ENCODE measurements around the gene RASAL1.

Gene RASAL1

DNA sequence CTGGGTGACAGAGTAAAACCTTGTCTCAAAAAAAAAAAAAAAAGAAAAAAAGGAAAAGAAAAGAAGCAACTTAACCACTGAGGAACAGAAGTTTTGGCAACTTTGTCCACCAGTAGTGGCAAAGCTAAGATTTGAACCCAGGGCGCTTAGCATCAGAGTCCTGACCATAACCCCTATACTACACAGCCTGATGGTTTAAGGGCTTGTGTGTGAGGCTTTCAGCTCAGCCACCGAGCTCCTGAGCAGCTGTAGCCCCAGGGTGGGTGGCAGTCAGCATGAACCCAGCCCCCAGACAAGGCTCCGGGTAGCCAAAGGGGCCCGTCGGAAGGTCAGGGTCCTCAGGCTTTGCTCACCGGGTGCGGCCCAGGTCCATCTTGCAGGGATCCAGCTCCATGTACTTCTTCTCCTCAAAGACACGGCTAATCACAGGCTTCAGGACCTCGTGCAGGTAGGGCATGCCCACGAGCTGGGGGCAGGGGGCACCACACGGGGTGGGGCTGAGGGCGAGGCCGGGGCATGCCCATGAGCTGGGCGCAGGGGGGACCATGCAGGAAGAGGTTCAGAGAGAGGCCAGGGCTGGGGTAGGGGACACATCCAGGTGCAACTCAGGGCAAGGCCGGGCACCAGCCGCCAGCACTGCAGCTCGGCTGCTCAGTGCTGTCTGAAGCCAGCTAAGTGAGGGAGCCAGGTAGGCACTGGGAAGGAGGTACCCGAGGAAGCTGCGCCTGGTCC is 20.9 kb downstream of the RASAL1 start:
- DNase-seq (ENCODE audit: extremely low spot score): no peak
- ChIA-PET CTCF (no interaction called here), POLR2A (no interaction called here)
- TF ChIP-seq SP1 (IDR thresholded peaks at IDR 0.05): no peak
- no peak for TF ChIP-seq TARDBP (IDR thresholded peaks at IDR 0.05)
- TF ChIP-seq, protein P1, sequence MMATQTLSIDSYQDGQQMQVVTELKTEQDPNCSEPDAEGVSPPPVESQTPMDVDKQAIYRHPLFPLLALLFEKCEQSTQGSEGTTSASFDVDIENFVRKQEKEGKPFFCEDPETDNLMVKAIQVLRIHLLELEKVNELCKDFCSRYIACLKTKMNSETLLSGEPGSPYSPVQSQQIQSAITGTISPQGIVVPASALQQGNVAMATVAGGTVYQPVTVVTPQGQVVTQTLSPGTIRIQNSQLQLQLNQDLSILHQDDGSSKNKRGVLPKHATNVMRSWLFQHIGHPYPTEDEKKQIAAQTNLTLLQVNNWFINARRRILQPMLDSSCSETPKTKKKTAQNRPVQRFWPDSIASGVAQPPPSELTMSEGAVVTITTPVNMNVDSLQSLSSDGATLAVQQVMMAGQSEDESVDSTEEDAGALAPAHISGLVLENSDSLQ (IDR thresholded peaks at IDR 0.05): no peak
- no peak for TF ChIP-seq LEF1 (IDR thresholded peaks at IDR 0.05; ENCODE audit: borderline replicate concordance)
- TF ChIP-seq CTBP1 (IDR thresholded peaks at IDR 0.05; ENCODE audit: borderline replicate concordance): no peak
- TF ChIP-seq SUZ12 (IDR thresholded peaks at IDR 0.05): no peak
- TF ChIP-seq NFRKB (IDR thresholded peaks at IDR 0.05): no peak
- no peak for TF ChIP-seq ELF4 (IDR thresholded peaks at IDR 0.05)
- no peak for TF ChIP-seq ZNF384 (IDR thresholded peaks at IDR 0.05)
- TF ChIP-seq L3MBTL2 (conservative IDR thresholded peaks at IDR 0.05): no peak
- TF ChIP-seq FOXK2 (IDR thresholded peaks at IDR 0.05): no peak
- TF ChIP-seq ARNT (IDR thresholded peaks at IDR 0.05): no peak

DNA sequence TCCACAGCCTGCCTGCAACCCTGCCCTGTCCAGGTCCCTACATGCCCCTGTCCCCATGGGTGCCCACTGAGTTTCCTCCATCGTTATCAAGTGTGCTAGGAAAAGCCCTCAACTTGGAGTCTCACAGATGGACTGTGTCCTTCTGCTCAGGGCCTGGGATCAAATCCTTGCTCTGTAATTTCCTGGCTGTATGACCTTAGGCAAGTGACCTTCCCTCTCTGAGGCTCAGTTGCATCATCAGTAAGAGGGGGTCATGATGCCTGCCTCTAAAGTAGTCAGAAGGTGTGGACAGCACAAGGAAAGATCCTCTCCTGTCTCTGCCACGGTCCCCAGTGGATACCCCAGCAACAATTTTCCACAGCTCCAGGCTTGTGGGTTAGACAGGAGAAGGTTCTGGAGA is 22.2 kb downstream of the RASAL1 start:
- ChIA-PET CTCF (no interaction called here), POLR2A (no interaction called here)
- no peak for DNase-seq (ENCODE audit: extremely low spot score)
- TF ChIP-seq L3MBTL2 (conservative IDR thresholded peaks at IDR 0.05): no peak
- no peak for TF ChIP-seq FOXK2 (IDR thresholded peaks at IDR 0.05)
- TF ChIP-seq ELF4 (IDR thresholded peaks at IDR 0.05): no peak
- no peak for TF ChIP-seq FOXM1 (IDR thresholded peaks at IDR 0.05; ENCODE audit: borderline replicate concordance)
- no peak for TF ChIP-seq LEF1 (IDR thresholded peaks at IDR 0.05; ENCODE audit: borderline replicate concordance)
- no peak for TF ChIP-seq BHLHE40 (IDR thresholded peaks at IDR 0.05; ENCODE audit: borderline replicate concordance)
- no peak for TF ChIP-seq SP1 (IDR thresholded peaks at IDR 0.05)
- no peak for TF ChIP-seq CTBP1 (IDR thresholded peaks at IDR 0.05; ENCODE audit: borderline replicate concordance)
- TF ChIP-seq HDGF (IDR thresholded peaks at IDR 0.05; ENCODE audit: borderline replicate concordance): no peak
- no peak for TF ChIP-seq TARDBP (IDR thresholded peaks at IDR 0.05)
- TF ChIP-seq ARNT (IDR thresholded peaks at IDR 0.05): no peak
- TF ChIP-seq SUZ12 (IDR thresholded peaks at IDR 0.05): no peak
- no peak for TF ChIP-seq NFRKB (IDR thresholded peaks at IDR 0.05)

DNA sequence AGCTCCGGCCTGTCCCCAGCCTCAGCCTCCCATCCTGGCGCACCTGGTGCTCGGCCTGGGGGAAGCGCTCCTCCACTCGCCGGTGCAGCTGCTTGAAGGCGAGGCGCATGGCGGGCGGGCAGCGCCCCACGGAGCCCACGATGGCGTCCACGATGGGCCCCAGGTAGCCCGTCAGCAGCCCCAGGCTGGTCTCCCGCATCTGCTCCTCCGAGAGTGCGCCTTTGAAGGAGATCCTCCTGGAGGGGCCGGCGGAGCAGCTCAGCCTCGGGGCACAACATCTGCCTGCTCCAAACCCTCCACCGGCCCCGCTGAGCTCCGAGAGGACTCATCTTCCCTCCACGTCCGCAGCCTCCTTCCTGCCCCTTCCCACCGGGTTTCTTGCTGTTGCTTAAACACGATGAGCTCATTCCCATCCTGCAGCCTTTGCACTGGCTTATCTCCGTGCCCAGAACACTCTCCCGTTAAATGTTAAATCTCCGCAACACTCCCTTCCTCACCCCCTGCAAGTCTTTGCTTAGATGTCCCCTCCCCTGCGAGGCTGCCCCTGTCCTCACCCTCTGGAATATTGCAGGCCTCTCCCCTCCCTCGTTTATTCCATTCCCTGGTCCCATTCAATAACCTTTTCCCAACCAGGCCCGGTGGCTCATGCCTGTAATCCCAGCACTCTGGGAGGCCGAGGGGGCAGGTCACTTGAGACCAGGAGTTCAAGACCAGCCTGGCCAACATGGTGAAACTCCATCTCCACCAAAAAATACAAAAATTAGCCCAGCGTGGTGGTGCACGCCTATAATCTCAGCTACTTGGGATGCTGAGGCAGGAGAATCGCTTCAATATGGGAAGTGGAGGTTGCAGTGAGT is 23.3 kb downstream of the RASAL1 start:
- TF ChIP-seq ZNF384 (IDR thresholded peaks at IDR 0.05) (no peak), ELF4 (IDR thresholded peaks at IDR 0.05) (no peak), CTBP1 (IDR thresholded peaks at IDR 0.05; ENCODE audit: borderline replicate concordance) (no peak), HDGF (IDR thresholded peaks at IDR 0.05; ENCODE audit: borderline replicate concordance) (no peak), ARNT (IDR thresholded peaks at IDR 0.05) (no peak), LEF1 (IDR thresholded peaks at IDR 0.05; ENCODE audit: borderline replicate concordance) (no peak), NFRKB (IDR thresholded peaks at IDR 0.05) (no peak), FOXA1 (IDR thresholded peaks at IDR 0.05) (no peak), SUZ12 (IDR thresholded peaks at IDR 0.05) (no peak), TARDBP (IDR thresholded peaks at IDR 0.05) (no peak), FOXK2 (IDR thresholded peaks at IDR 0.05) (no peak), BHLHE40 (IDR thresholded peaks at IDR 0.05; ENCODE audit: borderline replicate concordance) (no peak)
- DNase-seq (ENCODE audit: extremely low spot score): no peak
- CTCF ChIA-PET: no interaction called here
- POLR2A ChIA-PET: no interaction called here

- CTCF ChIA-PET: no interaction called here
- POLR2A ChIA-PET: no interaction called here
- TF ChIP-seq ELF4 (IDR thresholded peaks at IDR 0.05) (no peak), FOXK2 (IDR thresholded peaks at IDR 0.05) (no peak), L3MBTL2 (conservative IDR thresholded peaks at IDR 0.05) (no peak), ARNT (IDR thresholded peaks at IDR 0.05) (no peak), BHLHE40 (IDR thresholded peaks at IDR 0.05; ENCODE audit: borderline replicate concordance) (no peak), NFRKB (IDR thresholded peaks at IDR 0.05) (no peak), SUZ12 (IDR thresholded peaks at IDR 0.05) (no peak), LEF1 (IDR thresholded peaks at IDR 0.05; ENCODE audit: borderline replicate concordance) (no peak), TARDBP (IDR thresholded peaks at IDR 0.05) (no peak), HDGF (IDR thresholded peaks at IDR 0.05; ENCODE audit: borderline replicate concordance) (no peak), CTBP1 (IDR thresholded peaks at IDR 0.05; ENCODE audit: borderline replicate concordance) (no peak), FOXA1 (IDR thresholded peaks at IDR 0.05) (no peak), SP1 (IDR thresholded peaks at IDR 0.05) (no peak), FOXM1 (IDR thresholded peaks at IDR 0.05; ENCODE audit: borderline replicate concordance) (no peak), ZNF384 (IDR thresholded peaks at IDR 0.05) (no peak)
- TF ChIP-seq, protein P1 (IDR thresholded peaks at IDR 0.05): no peak
- no peak for DNase-seq (ENCODE audit: extremely low spot score)
Observed at GRCh38 chr12:113111247-113111646, 24.3 kb downstream of the RASAL1 start.

DNA sequence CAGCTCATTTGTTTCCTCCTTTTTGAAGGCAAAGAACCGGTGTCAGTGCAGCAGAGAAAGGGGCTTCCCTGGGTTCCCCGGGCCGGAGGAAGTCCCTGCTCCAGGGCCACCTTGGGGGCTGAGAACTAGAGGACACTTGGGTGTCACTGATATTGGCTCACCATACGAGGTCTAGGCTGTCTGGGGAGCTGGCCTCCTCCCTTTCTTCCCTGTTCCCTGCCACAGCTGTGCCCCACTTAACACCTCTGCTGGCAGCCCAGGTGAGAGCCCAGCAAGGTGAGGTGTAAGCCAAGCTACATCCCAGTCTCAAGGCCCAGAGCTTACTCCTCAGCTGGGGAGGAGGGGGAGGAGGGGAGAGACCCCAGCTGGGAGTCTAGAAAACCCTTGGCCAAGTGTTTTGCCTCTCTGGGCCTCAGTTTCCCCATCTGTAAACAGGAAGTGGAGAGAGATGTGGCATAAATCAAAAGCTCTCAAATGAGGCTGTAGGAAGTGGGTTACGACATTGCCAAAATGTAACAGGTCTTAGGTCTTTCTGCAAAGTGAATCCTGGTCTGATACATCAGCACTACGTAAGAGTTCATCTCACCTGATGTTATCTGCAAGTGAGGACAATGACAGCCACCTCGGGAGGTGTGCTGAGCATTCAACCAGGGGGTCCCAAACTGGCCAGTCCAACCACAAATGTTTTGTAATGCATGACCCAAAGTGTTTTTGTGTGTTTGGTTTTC is 25.5 kb downstream of the RASAL1 start:
- TF ChIP-seq FOXM1 (IDR thresholded peaks at IDR 0.05; ENCODE audit: borderline replicate concordance) (no peak), ARNT (IDR thresholded peaks at IDR 0.05) (no peak), CTBP1 (IDR thresholded peaks at IDR 0.05; ENCODE audit: borderline replicate concordance) (no peak), LEF1 (IDR thresholded peaks at IDR 0.05; ENCODE audit: borderline replicate concordance) (no peak)
- DNase-seq (ENCODE audit: extremely low spot score): no peak
- CTCF ChIA-PET: no interaction called here
- POLR2A ChIA-PET: no interaction called here

GRCh38 chr12:113109360-113109759 is 26.2 kb downstream of the RASAL1 start:
- ChIA-PET POLR2A (no interaction called here), CTCF (no interaction called here)
- TF ChIP-seq, protein P1 (IDR thresholded peaks at IDR 0.05): no peak
- no peak for TF ChIP-seq ZNF384 (IDR thresholded peaks at IDR 0.05)
- no peak for TF ChIP-seq NFRKB (IDR thresholded peaks at IDR 0.05)
- no peak for TF ChIP-seq TARDBP (IDR thresholded peaks at IDR 0.05)
- TF ChIP-seq L3MBTL2 (conservative IDR thresholded peaks at IDR 0.05): no peak
- no peak for TF ChIP-seq CTBP1 (IDR thresholded peaks at IDR 0.05; ENCODE audit: borderline replicate concordance)
- no peak for TF ChIP-seq FOXK2 (IDR thresholded peaks at IDR 0.05)
- TF ChIP-seq LEF1 (IDR thresholded peaks at IDR 0.05; ENCODE audit: borderline replicate concordance): no peak
- no peak for TF ChIP-seq ARNT (IDR thresholded peaks at IDR 0.05)
- TF ChIP-seq FOXM1 (IDR thresholded peaks at IDR 0.05; ENCODE audit: borderline replicate concordance): no peak
- TF ChIP-seq HDGF (IDR thresholded peaks at IDR 0.05; ENCODE audit: borderline replicate concordance): no peak
- no peak for TF ChIP-seq ELF4 (IDR thresholded peaks at IDR 0.05)
- TF ChIP-seq SUZ12 (IDR thresholded peaks at IDR 0.05): no peak
- no peak for TF ChIP-seq FOXA1 (IDR thresholded peaks at IDR 0.05)
- no peak for TF ChIP-seq SP1 (IDR thresholded peaks at IDR 0.05)
- DNase-seq (ENCODE audit: extremely low spot score): no peak

Data from HEK293T (cell line).